Right ventricle myocardium inferior (tissue), 1 donor: Measurements from ENCODE around the gene RERE. TPM values are rescaled to one million over a fixed set of nuclear protein-coding genes. Genes with fewer than 3 reads are reported as not detected.

Source experiments
- ATAC-seq: fragments of 200-7000 bp; cut with Tn5 transposase; one replicate; pipeline ENCODE4 v1.9.1; 2020; ENCODE audit warnings: mild to moderate bottlenecking, moderate library complexity
- DNase-seq: peaks from one replicate; pipeline ENCODE4 v3.0.0; 2021; ENCODE audit errors: missing footprints
- intact Hi-C: fragments of 100-400 bp; cut with DNase I; formaldehyde crosslinking; loops from one replicate; pipeline ENCODE4 v1.11.0; 2022
- total RNA-seq: library from RNA; stranded (reverse); fragmentation: NEBNext Ultra II Directional; extraction: Animal tissue kit (Norgen Biotek cat#: 25700); gene quantifications from one replicate; pipeline ENCODE4 v1.2.1, GENCODE V29; 2021
- donor health status: DM: no; HTN: yes; CAD: no; lungs with severe emphysema.

The RERE gene
- total RNA-seq, 1 donor from 2014 or later = 133 TPM

GRCh38 chr1:8560611-8561544 is 256.6 kb downstream of the RERE start:
- intact Hi-C loops = loop anchor here (1.0 to 5.0 kb wide), 3 partner anchors 110 to 286 kb away; no protein-coding TSS in a partner anchor
- peak; percentile 60 for ATAC-seq
- DNase-seq = no peak

GRCh38 chr1:8560035-8560434 is 257.4 kb downstream of the RERE start:
- intact Hi-C loops = loop anchor here (5.0 kb wide), 1 partner anchor 287 kb away; no protein-coding TSS in a partner anchor

GRCh38 chr1:8555582-8555981 is 261.9 kb downstream of the RERE start:
- DNase-seq = no peak
- intact Hi-C loops = no loop called here
- ATAC-seq = no peak

More at GRCh38 chr1:8560035-8560434, 257.4 kb downstream of the RERE start:
- DNase-seq (no peak), ATAC-seq (no peak)

- intact Hi-C loops = no loop called here
- no peak for ATAC-seq
These were observed 262.4 kb downstream of the RERE start for GRCh38 chr1:8554956-8555534.

GRCh38 chr1:8552820-8553397 is 264.5 kb downstream of the RERE start:
- intact Hi-C loops = no loop called here
- DNase-seq (no peak), ATAC-seq (no peak)

More at GRCh38 chr1:8554956-8555534, 262.4 kb downstream of the RERE start:
- no peak for DNase-seq

- intact Hi-C loops = no loop called here
- ATAC-seq (no peak), DNase-seq (no peak)
These were observed 265.6 kb downstream of the RERE start for GRCh38 chr1:8551613-8552489.

GRCh38 chr1:8551057-8551456 is 266.4 kb downstream of the RERE start:
- no peak for ATAC-seq
- no peak for DNase-seq
- intact Hi-C loops = no loop called here

- intact Hi-C loops = no loop called here
- DNase-seq = no peak
- ATAC-seq = no peak
These were observed 269.6 kb downstream of the RERE start for GRCh38 chr1:8547791-8548190.

GRCh38 chr1:8545078-8545477 is 272.4 kb downstream of the RERE start:
- no peak for DNase-seq
- intact Hi-C loops = no loop called here
- no peak for ATAC-seq

GRCh38 chr1:8544644-8545043 is 272.8 kb downstream of the RERE start:
- ATAC-seq (no peak), DNase-seq (no peak)
- intact Hi-C loops = no loop called here

- no peak for DNase-seq
- no peak for ATAC-seq
- intact Hi-C loops = no loop called here
These were observed 273.5 kb downstream of the RERE start for GRCh38 chr1:8543965-8544364.

GRCh38 chr1:8541961-8542521 is 275.4 kb downstream of the RERE start:
- no peak for ATAC-seq

GRCh38 chr1:8540971-8541370 is 276.5 kb downstream of the RERE start:
- ATAC-seq (no peak), DNase-seq (no peak)
- intact Hi-C loops = no loop called here

More at GRCh38 chr1:8541961-8542521, 275.4 kb downstream of the RERE start:
- intact Hi-C loops = no loop called here
- DNase-seq = no peak

- DNase-seq (no peak), ATAC-seq (no peak)
- intact Hi-C loops = no loop called here
These were observed 277.0 kb downstream of the RERE start for GRCh38 chr1:8540261-8540941.

- DNase-seq = no peak
- no peak for ATAC-seq
- intact Hi-C loops = no loop called here
These were observed 277.8 kb downstream of the RERE start for GRCh38 chr1:8539683-8540082.

- intact Hi-C loops = no loop called here
- ATAC-seq (no peak), DNase-seq (no peak)
These were observed 278.9 kb downstream of the RERE start for GRCh38 chr1:8538502-8538901.

- DNase-seq (no peak), ATAC-seq (no peak)
- intact Hi-C loops = no loop called here
These were observed 279.4 kb downstream of the RERE start for GRCh38 chr1:8537991-8538390.

- DNase-seq (no peak), ATAC-seq (no peak)
- intact Hi-C loops = no loop called here
These were observed 280.9 kb downstream of the RERE start for GRCh38 chr1:8536515-8536914.
